CD4-positive, alpha-beta T cell treated with Interleukin-10 for 1 hour (primary cell): ENCODE measurements around the gene UFD1.

Experiments
- DNase-seq: peaks from one replicate; pipeline ENCODE4 v3.0.0-alpha.2; 2020

The UFD1 gene

GRCh38 chr22:19466848-19467752, 11.9 kb downstream of the UFD1 start:
- no peak for DNase-seq

GRCh38 chr22:19466126-19466716, 12.8 kb downstream of the UFD1 start:
- no peak for DNase-seq

- no peak for DNase-seq
These were observed 14.0 kb downstream of the UFD1 start for GRCh38 chr22:19464975-19465374.

GRCh38 chr22:19464546-19464945, 14.4 kb downstream of the UFD1 start:
- no peak for DNase-seq

- no peak for DNase-seq
These were observed 15.2 kb downstream of the UFD1 start for GRCh38 chr22:19463491-19464469.

- no peak for DNase-seq
These were observed 16.0 kb downstream of the UFD1 start for GRCh38 chr22:19463008-19463407.

- no peak for DNase-seq
These were observed 17.5 kb downstream of the UFD1 start for GRCh38 chr22:19461506-19461905.

- DNase-seq, result no peak
These were observed 19.0 kb downstream of the UFD1 start for GRCh38 chr22:19460036-19460435.

GRCh38 chr22:19457828-19458428, 21.1 kb downstream of the UFD1 start:
- DNase-seq, result no peak

- no peak for DNase-seq
These were observed 22.5 kb downstream of the UFD1 start for GRCh38 chr22:19456541-19456940.

- no peak for DNase-seq
These were observed 23.2 kb downstream of the UFD1 start for GRCh38 chr22:19455585-19456370.

- no peak for DNase-seq
These were observed 24.0 kb downstream of the UFD1 start for GRCh38 chr22:19455033-19455432.

GRCh38 chr22:19454156-19454555, 24.8 kb downstream of the UFD1 start:
- DNase-seq, result no peak

- no peak for DNase-seq
These were observed 25.3 kb downstream of the UFD1 start for GRCh38 chr22:19453718-19454117.

GRCh38 chr22:19451570-19451969, 27.4 kb downstream of the UFD1 start:
- no peak for DNase-seq

- DNase-seq, result no peak
These were observed 28.4 kb downstream of the UFD1 start for GRCh38 chr22:19450363-19451175.

- no peak for DNase-seq
These were observed 29.6 kb downstream of the UFD1 start for GRCh38 chr22:19449422-19449767.

GRCh38 chr22:19448739-19449421, 30.1 kb downstream of the UFD1 start:
- DNase-seq, result no peak

GRCh38 chr22:19448076-19448607, 30.9 kb downstream of the UFD1 start:
- DNase-seq, result no peak
